HG03139 (cell line): Measurements from ENCODE around the gene TAC4.
"Not testable (repeated sequence)": the region's sequence is repeated elsewhere in the genome, so short reads cannot be mapped to it uniquely, and the experiment has no call there.

Experiments used
- ATAC-seq: cut with Tn5 transposase; IDR thresholded peaks from one replicate; pipeline ENCODE4 v1.9.1; 2021; ENCODE audit not compliant: unreplicated experiment

Gene TAC4

GRCh38 chr17:49843774-49844350 lies 4.0 kb downstream of the TAC4 start:
- ATAC-seq = no peak

GRCh38 chr17:49842846-49843245 lies 5.0 kb downstream of the TAC4 start:
- no peak for ATAC-seq

GRCh38 chr17:49842371-49842770 lies 5.5 kb downstream of the TAC4 start:
- ATAC-seq = no peak

- ATAC-seq = no peak
Observed at GRCh38 chr17:49841548-49841947, 6.3 kb downstream of the TAC4 start.

- ATAC-seq = no peak
Observed at GRCh38 chr17:49839455-49839854, 8.4 kb downstream of the TAC4 start.

GRCh38 chr17:49836111-49837030 lies 11.5 kb downstream of the TAC4 start:
- ATAC-seq = no peak

- ATAC-seq = no peak
Observed at GRCh38 chr17:49835472-49835871, 12.4 kb downstream of the TAC4 start.

- no peak for ATAC-seq
Observed at GRCh38 chr17:49834118-49834743, 13.6 kb downstream of the TAC4 start.

- no peak for ATAC-seq
Observed at GRCh38 chr17:49832840-49833599, 14.8 kb downstream of the TAC4 start.

- no peak for ATAC-seq
Observed at GRCh38 chr17:49830605-49831004, 17.3 kb downstream of the TAC4 start.

GRCh38 chr17:49829026-49829425 lies 18.8 kb downstream of the TAC4 start:
- ATAC-seq = no peak

GRCh38 chr17:49828325-49828724 lies 19.5 kb downstream of the TAC4 start:
- not testable (repeated sequence) for ATAC-seq

- no peak for ATAC-seq
Observed at GRCh38 chr17:49825645-49826044, 22.2 kb downstream of the TAC4 start.

- ATAC-seq = no peak
Observed at GRCh38 chr17:49823614-49824013, 24.3 kb downstream of the TAC4 start.

GRCh38 chr17:49822829-49823228 lies 25.0 kb downstream of the TAC4 start:
- no peak for ATAC-seq

- no peak for ATAC-seq
Observed at GRCh38 chr17:49821916-49822315, 26.0 kb downstream of the TAC4 start.

GRCh38 chr17:49821466-49821865 lies 26.4 kb downstream of the TAC4 start:
- ATAC-seq = no peak

- ATAC-seq = no peak
Observed at GRCh38 chr17:49820773-49821172, 27.1 kb downstream of the TAC4 start.

GRCh38 chr17:49819651-49820050 lies 28.2 kb downstream of the TAC4 start:
- ATAC-seq = no peak

- ATAC-seq = no peak
Observed at GRCh38 chr17:49819138-49819537, 28.7 kb downstream of the TAC4 start.

- ATAC-seq = no peak
Observed at GRCh38 chr17:49817993-49818392, 29.9 kb downstream of the TAC4 start.
